ENCODE data around the gene PDIK1L. TPM values are rescaled to one million over a fixed set of nuclear protein-coding genes. Genes with fewer than 3 reads are reported as not detected.

PDIK1L gene
- total RNA-seq, result 3.6 and 3.9 TPM in 2 replicates

DNA sequence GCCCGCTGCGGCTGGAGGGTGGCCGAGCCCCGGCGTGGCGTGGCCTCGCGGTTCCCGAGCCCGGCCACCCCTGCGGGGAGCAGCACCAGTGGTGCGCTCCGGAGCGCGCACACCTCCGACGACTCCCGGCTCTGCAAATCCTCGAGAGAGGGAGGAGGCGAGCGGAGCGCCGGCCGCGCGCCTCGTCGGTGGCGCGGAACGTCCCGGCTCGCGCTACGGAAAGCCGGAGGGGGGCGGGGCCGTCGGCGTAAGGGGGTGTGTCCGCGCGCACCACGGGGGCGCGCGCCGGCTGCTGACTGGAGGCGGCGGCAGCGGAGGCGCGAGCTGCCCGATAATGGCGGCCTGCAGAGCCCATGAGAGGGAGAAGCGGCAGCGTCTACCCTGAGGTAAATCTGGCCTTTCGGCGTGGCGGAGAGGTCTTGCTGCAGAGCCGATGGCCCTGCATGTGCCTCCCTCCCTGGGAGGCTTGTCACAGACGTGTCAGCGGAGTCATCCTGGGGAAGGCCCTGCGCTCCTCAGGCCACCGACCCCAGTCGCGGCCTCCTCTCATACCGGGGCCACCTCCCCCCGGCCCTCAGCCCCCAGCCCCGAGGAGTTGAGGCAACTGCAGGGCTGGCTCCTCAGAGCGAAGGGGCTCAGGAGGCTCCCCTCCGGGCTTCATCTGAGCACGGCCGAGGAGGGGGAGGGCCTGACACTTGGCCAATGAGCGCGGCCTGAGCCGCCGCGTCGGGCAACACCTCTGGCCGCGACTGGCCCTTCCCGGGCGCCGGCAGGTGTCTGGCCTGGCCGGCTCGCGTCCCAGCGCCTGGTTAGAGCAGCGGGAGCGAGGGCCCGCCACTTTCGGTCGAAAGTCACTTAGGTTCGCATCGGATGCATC lies at the start of gene PDIK1L:
Gene PDIK1L, plus strand, starts transcription at position 295 of the 877 bp plus-strand sequence. CDS start 2,485 bp downstream, outside the sequence.

DNA sequence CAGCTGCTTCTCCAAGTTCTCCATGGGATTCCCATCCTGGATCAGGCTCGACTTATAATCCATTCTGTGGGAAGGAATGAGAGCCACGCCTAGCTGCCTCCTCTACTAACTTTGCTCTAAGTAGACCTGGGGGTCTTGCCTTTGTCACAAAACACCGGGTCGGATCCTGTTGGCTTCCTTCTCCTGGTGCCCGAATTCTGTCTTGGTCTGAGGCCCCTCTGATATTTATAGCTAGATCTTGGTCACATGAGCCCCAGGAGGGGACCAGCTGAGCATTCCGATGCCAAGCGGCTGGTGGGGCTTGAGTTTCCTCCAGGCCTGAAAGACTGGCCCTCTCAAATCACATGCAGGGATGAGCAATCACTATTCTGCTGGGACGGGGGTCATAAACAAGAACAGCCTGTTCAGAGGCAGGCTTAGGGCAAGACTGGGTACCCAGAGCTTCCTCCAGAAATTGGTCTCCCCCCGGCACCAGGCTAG lies 44.2 kb upstream of the PDIK1L start, which contains the start of gene TRIM63:
Gene TRIM63, minus strand, starts transcription at position 199 of the 480 bp plus-strand sequence. Its CDS starts 136 bp downstream, at position 63.

DNA sequence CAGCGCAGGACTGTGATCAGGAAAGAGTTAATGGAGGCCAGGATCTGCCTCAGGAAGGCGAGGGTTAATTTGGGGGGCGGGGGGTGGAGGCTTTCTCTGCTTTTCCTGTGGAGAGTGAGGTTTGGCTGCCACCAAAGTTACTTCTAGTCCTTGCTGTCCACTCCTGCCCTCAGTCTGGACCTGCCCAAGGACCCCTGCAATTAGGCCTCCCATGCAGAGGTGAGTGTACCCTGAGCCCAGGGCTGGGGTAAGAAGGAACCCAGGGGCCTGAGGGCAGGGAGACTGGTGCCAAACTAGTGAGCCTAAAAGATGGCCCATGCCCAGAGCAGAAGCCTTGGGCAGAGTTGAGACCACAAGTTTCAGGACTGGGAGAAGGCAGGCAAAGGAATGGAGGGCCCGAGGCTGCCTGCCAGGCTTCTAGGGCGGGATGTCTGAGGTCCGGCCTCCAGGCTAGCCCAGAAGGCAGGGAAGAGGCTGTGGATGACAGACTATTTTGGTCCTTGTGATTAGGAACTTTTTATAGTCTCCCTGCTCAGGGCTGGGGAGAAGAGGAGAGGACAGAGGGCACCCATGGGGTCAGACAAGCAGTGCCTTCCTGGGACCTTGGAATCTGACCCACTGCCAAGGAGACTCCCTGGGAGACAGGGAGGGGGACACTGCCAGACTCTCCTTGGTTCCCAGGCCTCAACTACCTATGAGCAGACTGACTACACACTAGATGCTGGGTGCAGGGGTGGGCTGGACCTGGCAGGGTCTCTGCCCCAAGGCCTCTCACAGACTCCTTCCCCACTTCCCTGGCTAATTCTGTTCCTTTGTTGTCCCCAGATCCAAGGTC lies 47.5 kb downstream of the PDIK1L start, which contains the start of gene FAM110D:
Gene FAM110D, plus strand, starts transcription at position 172 of the 835 bp plus-strand sequence. CDS start 2,213 bp downstream, outside the sequence.

DNA sequence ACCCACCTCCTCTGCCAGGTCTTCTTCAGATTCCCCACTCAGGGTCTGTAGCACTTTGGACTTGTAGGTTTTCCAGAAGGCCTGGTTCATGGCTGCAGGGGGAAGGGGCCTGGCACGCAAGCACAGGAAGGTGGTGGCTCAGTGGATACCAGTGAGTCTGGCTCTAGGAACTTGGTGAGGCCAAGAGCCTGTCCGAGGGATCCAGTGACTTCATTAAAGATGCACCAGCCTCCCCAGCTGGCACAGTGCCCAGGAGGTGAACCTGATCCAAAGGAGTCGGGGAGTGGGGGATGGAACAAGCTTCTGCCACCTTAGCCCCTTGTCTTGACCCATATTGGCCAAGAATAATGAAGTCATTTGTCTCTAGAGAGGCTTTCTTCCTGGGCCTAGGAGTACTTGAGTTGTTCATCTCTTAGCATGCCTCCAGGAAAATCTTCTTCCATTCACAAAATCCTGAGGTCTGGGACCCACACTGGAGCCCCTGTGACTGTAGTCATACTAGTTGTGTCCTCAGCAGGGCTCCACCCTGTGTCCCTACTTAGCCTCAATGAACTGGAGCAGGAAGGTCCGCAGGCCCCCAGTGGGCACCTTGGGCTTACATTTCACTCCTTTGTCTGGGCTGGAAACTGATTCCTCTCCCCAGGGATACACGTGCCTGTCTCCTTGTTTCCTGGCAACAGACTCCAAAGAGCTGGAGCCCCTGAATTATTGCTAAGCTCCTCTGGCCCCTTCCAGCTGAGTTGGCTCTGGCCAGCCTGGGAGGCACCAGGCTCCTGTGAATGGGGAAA lies 57.0 kb downstream of the PDIK1L start, which contains the start of gene C1orf232:
Gene C1orf232, minus strand, starts transcription at position 554 of the 788 bp plus-strand sequence. Its CDS starts 464 bp downstream, at position 90.

DNA sequence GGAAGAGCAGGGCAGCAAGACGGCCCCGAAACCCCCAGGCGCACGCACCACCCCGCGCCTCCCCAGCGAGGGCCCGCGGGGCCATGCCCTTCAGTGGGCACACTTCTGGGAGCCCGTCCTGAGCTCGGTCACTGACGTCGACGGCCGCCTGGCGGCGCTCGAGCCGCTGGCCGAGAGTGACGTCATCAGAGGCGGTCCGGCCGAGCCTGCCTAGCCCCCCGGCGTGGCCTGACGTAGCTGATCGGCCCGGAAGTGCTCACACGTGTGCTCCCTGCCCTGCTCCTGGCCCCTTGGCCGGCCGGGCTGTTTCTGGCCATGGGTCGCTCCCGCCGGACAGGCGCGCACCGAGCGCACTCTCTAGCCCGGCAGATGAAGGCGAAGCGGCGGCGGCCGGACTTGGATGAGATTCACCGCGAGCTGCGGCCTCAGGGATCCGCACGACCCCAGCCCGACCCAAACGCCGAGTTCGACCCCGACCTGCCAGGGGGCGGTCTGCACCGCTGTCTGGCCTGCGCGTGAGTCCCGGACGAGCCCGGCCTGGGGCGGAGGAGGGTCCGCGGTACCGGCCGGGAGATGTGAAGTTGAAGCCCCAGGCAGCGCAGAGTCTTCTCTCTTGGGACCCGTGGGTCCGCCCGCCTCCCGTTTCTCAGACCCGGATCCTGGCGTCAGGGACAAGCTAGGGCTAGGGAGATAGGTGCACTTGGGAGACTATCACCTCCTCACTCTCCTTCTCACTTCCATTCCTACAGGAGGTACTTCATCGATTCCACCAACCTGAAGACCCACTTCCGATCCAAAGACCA lies 58.2 kb downstream of the PDIK1L start, which contains the start of gene ZNF593:
Gene ZNF593, plus strand, starts transcription at position 240 of the 803 bp plus-strand sequence. Its CDS starts 76 bp downstream, at position 316.

DNA sequence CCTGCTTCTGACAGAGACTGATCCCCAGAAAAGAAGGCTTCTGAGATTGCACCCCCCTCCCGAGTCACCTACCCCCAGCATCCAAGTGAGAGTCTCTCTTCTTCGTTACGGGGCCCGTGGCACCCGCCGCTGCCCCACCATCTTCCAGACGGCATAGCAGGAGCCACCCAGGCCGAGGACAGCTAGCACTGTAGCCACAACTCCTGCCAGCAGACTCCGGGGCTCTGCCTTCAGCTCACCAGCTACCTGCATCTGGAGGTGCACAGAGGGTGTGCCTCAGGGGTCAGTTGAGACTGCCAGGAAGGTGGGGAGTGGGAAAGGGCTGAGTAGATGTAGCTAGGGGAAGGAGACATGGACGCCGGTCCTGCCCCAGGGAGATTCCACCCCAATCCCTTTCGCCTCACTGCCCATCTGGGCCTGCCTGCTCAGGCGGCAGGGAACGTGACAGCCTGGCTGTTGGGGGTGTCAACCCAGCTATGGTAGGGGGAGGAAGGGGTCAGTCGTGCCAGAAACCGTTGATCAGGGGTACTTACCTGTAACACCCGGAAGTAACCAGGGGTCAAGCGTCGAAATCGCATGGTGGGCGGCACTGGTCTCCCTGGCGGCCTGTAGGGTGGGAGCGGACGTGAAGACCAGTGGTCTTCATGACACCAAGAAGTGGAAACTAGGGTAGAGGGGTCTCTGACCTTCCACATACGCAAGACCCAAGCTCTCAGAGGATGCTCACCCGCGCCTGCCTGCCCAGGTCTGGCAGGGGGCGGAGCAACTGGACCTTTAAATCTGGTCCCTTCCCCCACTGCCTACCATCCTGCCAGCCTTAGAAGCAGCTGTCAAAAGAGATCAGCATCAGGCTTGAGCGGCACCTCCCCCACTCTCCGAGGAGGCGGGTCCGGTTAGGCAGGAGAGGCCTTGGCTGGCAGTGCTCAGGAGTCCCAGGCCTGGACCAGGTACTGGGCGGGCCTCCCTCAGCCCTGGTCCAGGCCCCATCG lies 59.8 kb downstream of the PDIK1L start, which contains the start of gene ZNF593OS:
Gene ZNF593OS, minus strand, starts transcription at position 749 of the 989 bp plus-strand sequence. Its CDS starts 171 bp downstream, at position 578.

Other genes starting within 250 kb of the PDIK1L start
- gene PAQR7, start 236.1 kb upstream of the PDIK1L start, total RNA-seq, result 33.5 and 51.4 TPM in 2 replicates
- 67.9 and 81.9 TPM in 2 replicates for gene STMN1, start 205.4 kb upstream of the PDIK1L start, total RNA-seq
- 8.5 and 9.4 TPM in 2 replicates for gene PAFAH2, start 113.8 kb upstream of the PDIK1L start, total RNA-seq
- gene EXTL1, start 90.0 kb upstream of the PDIK1L start, total RNA-seq, result 4.7 and 6.7 TPM in 2 replicates
- 2.2 and 16.9 TPM in 2 replicates for gene SLC30A2, start 65.7 kb upstream of the PDIK1L start, total RNA-seq
- 0.11 and 13.0 TPM in 2 replicates for gene TRIM63, start 44.2 kb upstream of the PDIK1L start, total RNA-seq
- not detected in 2 replicates for gene FAM110D, start 47.3 kb downstream of the PDIK1L start, total RNA-seq
- gene C1orf232, start 57.1 kb downstream of the PDIK1L start, total RNA-seq, result not detected in 2 replicates
- 26.9 and 40.8 TPM in 2 replicates for gene ZNF593, start 58.1 kb downstream of the PDIK1L start, total RNA-seq
- gene ZNF593OS, start 60.0 kb downstream of the PDIK1L start, total RNA-seq, result under 0.01 TPM in 1 of 2 replicates, not detected in the other
- gene CNKSR1, start 65.7 kb downstream of the PDIK1L start, total RNA-seq, result 39.3 and 46.1 TPM in 2 replicates
- gene CATSPER4, start 78.8 kb downstream of the PDIK1L start, total RNA-seq, result under 0.01 TPM in 1 of 2 replicates, not detected in the other
- gene CEP85, start 122.4 kb downstream of the PDIK1L start, total RNA-seq, result 9.1 and 15.3 TPM in 2 replicates
- 19.6 and 37.8 TPM in 2 replicates for gene SH3BGRL3, start 168.3 kb downstream of the PDIK1L start, total RNA-seq
- gene UBXN11, start 194.8 kb downstream of the PDIK1L start, total RNA-seq, result 7.5 and 9.8 TPM in 2 replicates
- gene CD52, start 206.1 kb downstream of the PDIK1L start, total RNA-seq, result not detected in 2 replicates
- gene CRYBG2, start 242.3 kb downstream of the PDIK1L start, total RNA-seq, result 14.5 and 27.8 TPM in 2 replicates

All from placental epithelial cell (primary cell).